Common myeloid progenitor, CD34-positive (primary cell): ENCODE measurements around the gene SLC23A2.

Experiments
- CTCF ChIA-PET: fragments of 350-600 bp; sonication (Branson Sonifier 250); formaldehyde crosslinking; loops from one replicate; lab custom pipeline; 2021; ENCODE audit warnings: antibody characterized with exemption; lab: Charles Lee
- POLR2A ChIA-PET: fragments of 350-600 bp; sonication (Branson Sonifier 250); formaldehyde crosslinking; loops from one replicate; lab custom pipeline; 2021; ENCODE audit warnings: antibody characterized with exemption; lab: Charles Lee
- DNase-seq, 3 donors: peaks; one replicate each; pipeline versions ENCODE4 v3.0.0 to v3.0.0-alpha.2; 2013
- H3K27ac ChIP-seq, 2 experiments: 1 replicate in 1 of 2; 2 replicates in 1 of 2; pipeline ENCODE4 v1.7.0; 2013; ENCODE audit warnings: inconsistent platforms in 2 of 2, low read length in 2 of 2, mild to moderate bottlenecking in 2 of 2, low read depth in 1 of 2, moderate library complexity in 1 of 2; ENCODE audit not compliant: severe bottlenecking in 2 of 2, insufficient read depth in 1 of 2, poor library complexity in 1 of 2
- H3K27me3 ChIP-seq, 5 experiments: replicated peaks in 2 of 5; 1 replicate in 3 of 5; 2 replicates in 2 of 5; pipeline versions ENCODE4 v1.6.1 to v1.7.0; 2013; ENCODE audit warnings: low read length in 4 of 5, mild to moderate bottlenecking in 2 of 5, moderate library complexity in 2 of 5, inconsistent platforms in 1 of 5; ENCODE audit not compliant: insufficient read depth in 5 of 5, control insufficient read depth in 4 of 5
- H3K36me3 ChIP-seq, 4 experiments: 1 replicate in 2 of 4; 2 replicates in 2 of 4; pipeline versions ENCODE4 v1.6.1 to v1.7.0; 2013; ENCODE audit warnings: low read length in 3 of 4, control low read depth in 1 of 4, mild to moderate bottlenecking in 1 of 4; ENCODE audit not compliant: control insufficient read depth in 4 of 4, insufficient read depth in 4 of 4
- H3K4me1 ChIP-seq, 4 experiments: 1 replicate in 3 of 4; 2 replicates in 1 of 4; pipeline versions ENCODE4 v1.6.1 to v1.7.1; 2013; ENCODE audit warnings: low read length in 3 of 4, mild to moderate bottlenecking in 3 of 4, control low read depth in 1 of 4, inconsistent platforms in 1 of 4, moderate library complexity in 1 of 4; ENCODE audit not compliant: control insufficient read depth in 4 of 4, insufficient read depth in 4 of 4; ENCODE audit errors: control extremely low read depth in 1 of 4
- H3K4me3 ChIP-seq, 7 experiments: 1 replicate in 4 of 7; 2 replicates in 3 of 7; pipeline versions ENCODE4 v1.5.1 to v1.7.0; 2013; ENCODE audit warnings: mild to moderate bottlenecking in 7 of 7, low read length in 6 of 7, moderate library complexity in 6 of 7, inconsistent platforms in 2 of 7, low read depth in 2 of 7, control low read depth in 1 of 7; ENCODE audit not compliant: insufficient read depth in 4 of 7, control insufficient read depth in 1 of 7; ENCODE audit errors: extremely low read depth in 1 of 7
- H3K9me3 ChIP-seq, 5 experiments: 1 replicate in 4 of 5; 2 replicates in 1 of 5; pipeline versions ENCODE4 v1.6.1 to v1.7.1; 2013; ENCODE audit warnings: low read length in 4 of 5, mild to moderate bottlenecking in 2 of 5, inconsistent platforms in 1 of 5, low read depth in 1 of 5, moderate library complexity in 1 of 5; ENCODE audit not compliant: control insufficient read depth in 4 of 5, insufficient read depth in 2 of 5; ENCODE audit errors: control extremely low read depth in 1 of 5
- WGBS: methylation state at CpG from one replicate; pipeline ENCODE4 v1.1.5; 2013; ENCODE audit not compliant: insufficient coverage; 5-methylcytosine and 5-hydroxymethylcytosine counted together

Gene SLC23A2

DNA sequence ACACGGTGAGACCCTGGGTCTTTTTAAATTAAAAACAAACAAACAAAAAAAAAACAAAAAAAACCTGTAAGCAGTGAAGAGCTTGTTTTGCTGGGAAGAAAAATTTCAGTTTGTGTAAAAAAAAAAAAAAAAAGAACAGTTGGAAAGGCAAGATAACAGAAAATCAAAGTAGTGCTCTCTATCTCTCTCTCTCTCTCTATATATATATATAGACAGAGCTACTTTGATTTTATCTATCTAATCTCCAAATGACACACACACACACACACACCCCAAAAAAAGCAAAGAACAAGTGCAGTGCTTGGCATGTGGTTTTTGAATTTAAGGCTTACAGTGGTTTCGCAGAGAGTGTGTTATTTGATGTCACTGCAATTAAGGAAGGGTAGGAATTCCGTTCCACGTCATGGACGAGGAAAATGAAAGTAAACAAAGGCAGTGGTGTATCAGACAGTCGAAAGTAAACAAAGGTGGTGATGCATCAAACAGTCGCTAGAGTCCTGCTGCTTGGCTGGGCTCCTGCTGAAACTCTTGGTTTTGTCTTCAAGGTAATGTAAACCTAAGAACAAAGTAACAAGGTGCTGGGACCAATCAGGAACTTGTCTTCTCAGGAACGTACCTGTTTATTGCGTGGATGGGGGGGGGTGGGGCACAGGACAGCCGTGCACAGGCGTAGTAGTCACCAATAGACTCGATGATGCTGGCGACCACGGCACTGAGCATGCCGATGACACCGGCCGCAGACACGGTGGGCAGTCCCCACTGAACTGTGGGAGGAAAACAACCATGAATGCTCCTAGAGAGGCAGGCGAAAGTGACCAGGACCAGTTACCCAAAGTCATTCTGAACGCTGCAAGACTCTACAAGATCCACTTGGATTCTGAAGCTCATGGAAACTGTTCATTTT, 131.8 kb downstream of the SLC23A2 start:
- DNase-seq: peak in 2 of 3 donors; percentile 44 to 59
- Histone ChIP-seq H3K27me3 (no peaks in the 10 kb centered on the region), H3K4me3 (no peak overlapping the region), H3K4me1 (peaks cover 0 to 5% (median 0%) of the 10 kb centered on the region in 4 experiments), H3K27ac (no peak overlapping the region), H3K9me3 (no peaks in the 10 kb centered on the region), H3K36me3 (peaks cover 9 to 70% (median 46%) of the 10 kb centered on the region in 4 experiments)
- POLR2A ChIA-PET: interaction anchor here (0.6 to 0.7 kb wide), 3 partner anchors 80 to 610 kb away, joined by 4 to 5 read pairs (median 4); no protein-coding TSS in a partner anchor
- CTCF ChIA-PET: interaction anchor here (1.0 kb wide), 1 partner anchor 108 kb away, joined by 3 read pairs; no protein-coding TSS in a partner anchor
- WGBS: 84% methylated on average over 19 of the region's 20 CpGs

- Histone ChIP-seq H3K4me3 (no peak overlapping the region), H3K27ac (no peak overlapping the region), H3K4me1 (peaks cover 0 to 5% (median 0%) of the 10 kb centered on the region in 4 experiments), H3K27me3 (no peaks in the 10 kb centered on the region), H3K36me3 (peaks cover 8 to 69% (median 43%) of the 10 kb centered on the region in 4 experiments), H3K9me3 (no peaks in the 10 kb centered on the region)
- ChIA-PET POLR2A (no interaction called here), CTCF (interaction anchor here (1.7 kb wide), 1 partner anchor 9 kb away, joined by 5 read pairs; no protein-coding TSS in a partner anchor)
- WGBS: 98% methylated on average over 4 of the region's 4 CpGs
- DNase-seq: no peak
These were observed 134.3 kb downstream of the SLC23A2 start for GRCh38 chr20:4867051-4867450.

DNA sequence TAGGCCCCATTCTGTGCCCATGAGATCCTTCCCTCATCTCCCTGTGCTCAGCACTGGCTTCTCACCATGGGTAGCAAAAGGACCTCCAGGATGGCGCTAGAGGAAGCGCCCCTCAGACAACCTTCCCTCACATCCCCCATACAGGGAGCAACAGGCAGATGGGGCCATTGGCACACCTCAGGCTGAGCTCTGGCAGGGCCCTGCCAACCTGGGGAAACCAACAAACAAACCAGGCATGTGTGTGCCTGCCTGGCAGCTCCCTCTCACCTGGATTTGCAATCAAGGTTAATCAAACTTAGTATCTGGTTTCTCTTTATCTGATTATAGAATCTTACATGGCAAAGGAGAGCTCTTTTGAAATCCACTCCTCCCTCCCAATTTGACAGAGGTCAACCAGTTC, 134.9 kb downstream of the SLC23A2 start:
- H3K36me3 ChIP-seq: peaks cover 8 to 71% (median 47%) of the 10 kb centered on the region in 4 experiments
- DNase-seq: no peak

GRCh38 chr20:4864311-4864752, 137.0 kb downstream of the SLC23A2 start:
- 100% methylated on average over 3 of the region's 4 CpGs for WGBS
- DNase-seq: no peak
- POLR2A ChIA-PET: no interaction called here

More for the DNA sequence above, 134.9 kb downstream of the SLC23A2 start:
- no CpG with 5 or more reads among the region's 2 CpGs for WGBS
- H3K27me3 ChIP-seq: no peaks in the 10 kb centered on the region
- ChIA-PET POLR2A (no interaction called here), CTCF (interaction anchor here (1.7 kb wide), 1 partner anchor 8 kb away, joined by 5 read pairs; no protein-coding TSS in a partner anchor)
- H3K27ac ChIP-seq: no peak overlapping the region
- H3K9me3 ChIP-seq: no peaks in the 10 kb centered on the region
- no peak overlapping the region for H3K4me3 ChIP-seq
- H3K4me1 ChIP-seq: peaks cover 0 to 5% (median 0%) of the 10 kb centered on the region in 4 experiments

DNA sequence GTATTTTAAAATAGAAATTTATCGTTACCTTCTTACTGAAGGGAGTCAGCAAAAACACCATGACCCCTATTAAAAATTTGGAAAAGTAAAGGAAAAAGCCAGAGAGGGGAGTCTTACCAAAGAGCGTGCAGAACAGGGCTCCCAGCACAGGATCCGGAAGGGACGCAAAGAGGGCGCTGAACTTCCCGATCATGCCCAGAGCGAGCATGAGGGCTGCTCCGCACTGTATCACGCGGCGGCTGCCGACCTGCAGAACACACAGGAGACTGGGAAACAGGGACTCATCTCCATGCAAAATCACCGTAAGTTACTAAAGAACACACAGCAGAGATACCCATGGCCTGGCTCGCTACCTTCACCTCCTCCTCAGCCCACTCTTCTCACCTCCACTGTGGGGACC, 138.6 kb downstream of the SLC23A2 start:
- POLR2A ChIA-PET: no interaction called here
- Histone ChIP-seq H3K9me3 (no peaks in the 10 kb centered on the region), H3K4me1 (no peaks in the 10 kb centered on the region), H3K4me3 (no peak overlapping the region), H3K36me3 (peaks cover 13 to 80% (median 61%) of the 10 kb centered on the region in 4 experiments), H3K27me3 (no peaks in the 10 kb centered on the region), H3K27ac (no peak overlapping the region)
- no peak for DNase-seq
- CTCF ChIA-PET: no interaction called here
- WGBS: 95% methylated on average over 12 of the region's 14 CpGs

More at GRCh38 chr20:4864311-4864752, 137.0 kb downstream of the SLC23A2 start:
- Histone ChIP-seq H3K9me3 (no peaks in the 10 kb centered on the region), H3K4me1 (no peaks in the 10 kb centered on the region), H3K36me3 (peaks cover 13 to 75% (median 50%) of the 10 kb centered on the region in 4 experiments), H3K27me3 (no peaks in the 10 kb centered on the region), H3K4me3 (no peak overlapping the region), H3K27ac (no peak overlapping the region)
- CTCF ChIA-PET: interaction anchor here (0.6 kb wide), 1 partner anchor 22 kb away, joined by 3 read pairs; no protein-coding TSS in a partner anchor

DNA sequence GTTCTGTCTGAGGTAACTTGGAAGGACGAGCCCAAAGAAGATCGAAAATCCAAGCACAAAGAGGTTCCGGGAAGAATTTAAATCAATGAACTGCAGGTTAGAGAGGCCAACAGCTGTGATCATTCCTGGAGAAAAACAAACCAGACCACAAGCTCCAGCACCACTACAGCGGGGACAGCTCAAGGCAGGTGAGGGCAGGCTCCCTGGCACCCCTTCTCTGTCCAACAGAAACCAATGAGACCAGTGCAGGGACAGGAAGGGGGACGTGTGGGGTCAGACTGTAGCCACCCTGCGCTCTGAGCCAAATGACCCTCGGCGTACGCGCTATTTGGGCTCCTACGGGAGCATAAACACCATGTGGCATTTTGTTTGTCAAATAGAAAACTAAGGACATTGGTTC, 139.3 kb downstream of the SLC23A2 start:
- CTCF ChIA-PET: interaction anchor here (1.2 kb wide), 1 partner anchor 103 kb away, joined by 3 read pairs; no protein-coding TSS in a partner anchor
- no peak overlapping the region for H3K4me3 ChIP-seq
- 90% methylated on average over 6 of the region's 11 CpGs for WGBS
- no peaks in the 10 kb centered on the region for H3K9me3 ChIP-seq
- peaks cover 16 to 85% (median 64%) of the 10 kb centered on the region in 4 experiments for H3K36me3 ChIP-seq
- DNase-seq: no peak
- H3K4me1 ChIP-seq: no peaks in the 10 kb centered on the region
- POLR2A ChIA-PET: no interaction called here
- no peaks in the 10 kb centered on the region for H3K27me3 ChIP-seq
- H3K27ac ChIP-seq: no peak overlapping the region
